ENCODE measurements around the gene NAV3. TPM values are rescaled to one million over a fixed set of nuclear protein-coding genes. Genes with fewer than 3 reads are reported as not detected.

NAV3 gene
- total and polyA plus RNA-seq, 7 donors, result 0.47 to 4.2 (median 2.2) TPM

- WGBS, 3 donors, result 11 to 27% (median 24%) methylated on average over 5 of the region's 5 CpGs
- no peak for DNase-seq
- H3K27me3 ChIP-seq (ENCODE audit: insufficient read depth in 3 of 3, low read length in 2 of 3), result no peaks in the 10 kb centered on the region
- no peak for TF ChIP-seq CTCF (IDR thresholded peaks at IDR 0.05)
- intact Hi-C loops (cut with DNase I), result no loop called here
- no peaks in the 10 kb centered on the region for H3K9me3 ChIP-seq
- no peaks in the 10 kb centered on the region for H3K36me3 ChIP-seq (ENCODE audit: insufficient read depth in 1 of 2, low read depth in 1 of 2)
- H3K4me1 ChIP-seq, result no peaks in the 10 kb centered on the region
- H3K4me3 ChIP-seq, result no peak overlapping the region
- no peak overlapping the region for H3K27ac ChIP-seq
- peak in 3 of 4 donors; percentile 50 to 64 (median 56) for ATAC-seq
These were observed 24.9 kb downstream of the NAV3 start for GRCh38 chr12:77855548-77855947.

GRCh38 chr12:77861317-77861716, 30.6 kb downstream of the NAV3 start:
- H3K4me3 ChIP-seq, result no peak overlapping the region
- no peak for TF ChIP-seq CTCF (IDR thresholded peaks at IDR 0.05)
- H3K27ac ChIP-seq, result no peak overlapping the region
- no peaks in the 10 kb centered on the region for H3K9me3 ChIP-seq
- DNase-seq, result no peak
- no peaks in the 10 kb centered on the region for H3K4me1 ChIP-seq
- H3K27me3 ChIP-seq (ENCODE audit: insufficient read depth in 3 of 3, low read length in 2 of 3), result no peaks in the 10 kb centered on the region
- intact Hi-C loops (cut with DNase I), result no loop called here
- ATAC-seq, result no peak
- H3K36me3 ChIP-seq (ENCODE audit: insufficient read depth in 1 of 2, low read depth in 1 of 2), result no peaks in the 10 kb centered on the region

DNA sequence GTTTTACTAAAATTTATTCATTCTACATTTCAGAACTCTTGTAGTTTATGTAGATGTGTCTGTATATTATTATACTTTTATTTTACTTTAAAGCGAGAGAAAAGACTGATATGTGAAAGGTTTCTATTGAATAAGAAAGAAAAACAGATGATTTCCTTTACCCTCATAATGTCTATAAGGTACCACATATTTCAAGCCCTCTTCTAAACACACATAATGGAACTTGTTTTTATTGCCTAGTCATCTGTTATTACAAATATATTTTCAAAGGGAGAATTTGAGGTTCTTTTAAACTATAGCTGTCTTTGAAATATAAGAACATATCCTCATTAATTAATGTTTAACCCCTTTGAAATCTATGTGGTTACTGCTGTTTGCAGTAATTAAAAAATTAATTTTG, 34.5 kb downstream of the NAV3 start:
- WGBS, 3 donors, result 96 to 100% (median 98%) methylated on average over 1 of the region's 1 CpG

GRCh38 chr12:77878901-77879300, 48.2 kb downstream of the NAV3 start:
- DNase-seq (no peak), ATAC-seq (no peak)
- intact Hi-C loops (cut with DNase I), result no loop called here
- Histone ChIP-seq H3K4me1 (no peaks in the 10 kb centered on the region), H3K9me3 (no peaks in the 10 kb centered on the region), H3K27ac (no peak overlapping the region), H3K27me3 (ENCODE audit: insufficient read depth in 3 of 3, low read length in 2 of 3) (no peaks in the 10 kb centered on the region), H3K36me3 (ENCODE audit: insufficient read depth in 1 of 2, low read depth in 1 of 2) (no peaks in the 10 kb centered on the region), H3K4me3 (no peak overlapping the region)
- TF ChIP-seq CTCF (IDR thresholded peaks at IDR 0.05), result no peak
- WGBS, 3 donors, result 80 to 87% (median 82%) methylated on average over 3 of the region's 3 CpGs

More for the DNA sequence above, 34.5 kb downstream of the NAV3 start:
- TF ChIP-seq CTCF (IDR thresholded peaks at IDR 0.05), result no peak
- no peaks in the 10 kb centered on the region for H3K36me3 ChIP-seq (ENCODE audit: insufficient read depth in 1 of 2, low read depth in 1 of 2)
- DNase-seq (no peak), ATAC-seq (no peak)
- intact Hi-C loops (cut with DNase I), result no loop called here
- H3K9me3 ChIP-seq, result no peaks in the 10 kb centered on the region
- H3K27ac ChIP-seq, result no peak overlapping the region
- no peak overlapping the region for H3K4me3 ChIP-seq
- no peaks in the 10 kb centered on the region for H3K4me1 ChIP-seq
- H3K27me3 ChIP-seq (ENCODE audit: insufficient read depth in 3 of 3, low read length in 2 of 3), result no peaks in the 10 kb centered on the region

DNA sequence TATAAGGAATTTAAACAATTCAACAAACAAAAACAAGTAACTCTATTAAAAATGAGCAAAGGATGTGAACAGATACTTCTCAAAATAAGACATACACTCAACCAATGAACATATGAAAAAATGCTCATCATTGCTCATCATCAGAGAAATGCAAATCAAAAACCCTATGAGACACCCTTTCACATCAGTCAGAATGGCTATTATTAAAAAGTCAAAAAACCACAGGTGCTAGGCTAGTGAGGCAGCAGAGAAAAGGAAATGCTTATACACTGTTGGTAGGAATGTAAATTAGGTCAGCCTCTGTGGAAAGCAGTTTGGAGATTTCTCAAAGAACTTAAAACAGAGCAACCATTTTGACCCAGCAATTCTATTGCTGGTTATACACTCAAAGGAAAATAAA, 52.0 kb downstream of the NAV3 start:
- ATAC-seq, result no peak
- TF ChIP-seq CTCF (IDR thresholded peaks at IDR 0.05), result no peak
- H3K36me3 ChIP-seq (ENCODE audit: insufficient read depth in 1 of 2, low read depth in 1 of 2), result no peaks in the 10 kb centered on the region
- H3K27me3 ChIP-seq (ENCODE audit: insufficient read depth in 3 of 3, low read length in 2 of 3), result no peaks in the 10 kb centered on the region
- no peak for DNase-seq
- H3K4me1 ChIP-seq, result no peaks in the 10 kb centered on the region
- H3K9me3 ChIP-seq, result no peaks in the 10 kb centered on the region
- H3K27ac ChIP-seq, result no peak overlapping the region
- intact Hi-C loops (cut with DNase I), result no loop called here
- no peak overlapping the region for H3K4me3 ChIP-seq
